ENCODE data around the gene LRRC7. TPM values are rescaled to one million over a fixed set of nuclear protein-coding genes. Genes with fewer than 3 reads are reported as not detected.

Gene LRRC7
- polyA plus RNA-seq, 1 of the 3 experiments (the other 2 are of a cell fraction): 0.02 TPM

GRCh38 chr1:70101774-70102173, 534.1 kb downstream of the LRRC7 start:
- no peaks in the 10 kb centered on the region for H3K79me2 ChIP-seq (ENCODE audit: insufficient read depth)
- CTCF ChIA-PET: no interaction called here

GRCh38 chr1:70103770-70104169, 536.0 kb downstream of the LRRC7 start:
- no peak for DNase-seq
- H3K9ac ChIP-seq: no peak overlapping the region
- H3K27me3 ChIP-seq (ENCODE audit: insufficient read depth): no peaks in the 10 kb centered on the region
- H3K9me3 ChIP-seq: no peaks in the 10 kb centered on the region
- H4K20me1 ChIP-seq (ENCODE audit: insufficient read depth): no peaks in the 10 kb centered on the region
- H3K4me1 ChIP-seq (ENCODE audit: control insufficient read depth in 1 of 2, insufficient read depth in 2 of 2, low read depth in 1 of 2, low read length in 1 of 2): no peaks in the 10 kb centered on the region
- no peaks in the 10 kb centered on the region for H3F3A ChIP-seq (replicated peaks; ENCODE audit: insufficient read depth)
- ChIA-PET CTCF (interaction anchor here (0.9 to 1.9 kb wide), 4 partner anchors 9 to 36 kb away, joined by 3 to 4 read pairs (median 3); no protein-coding TSS in a partner anchor), POLR2A (no interaction called here)
- no peak overlapping the region for H2AFZ ChIP-seq (ENCODE audit: low read depth)
- WGBS (ENCODE audit: low lambda C conversion rate): 81% methylated on average over 1 of the region's 1 CpG
- H3K27ac ChIP-seq (ENCODE audit: low read depth in 2 of 2, low read length in 1 of 2): no peak overlapping the region
- H3K36me3 ChIP-seq (replicated peaks in 1 of 2; ENCODE audit: control insufficient read depth in 1 of 2, insufficient read depth in 2 of 2, low read length in 1 of 2): no peaks in the 10 kb centered on the region
- no peaks in the 10 kb centered on the region for H3K79me2 ChIP-seq (ENCODE audit: insufficient read depth)
- H3K4me3 ChIP-seq (ENCODE audit: low read depth in 2 of 2, low read length in 1 of 2): no peak overlapping the region
- TF ChIP-seq CHD2 (IDR thresholded peaks at IDR 0.05; ENCODE audit: low read length, partially characterized antibody) (no peak), SMC3 (IDR thresholded peaks at IDR 0.05; ENCODE audit: low read depth, low read length) (no peak), RXRA (IDR thresholded peaks at IDR 0.05; ENCODE audit: borderline replicate concordance, low read depth) (no peak), CTCF (IDR thresholded peaks at IDR 0.05) (no peak)
- no peak overlapping the region for H3K4me2 ChIP-seq
- H3K9me2 ChIP-seq: no peaks in the 10 kb centered on the region

More at GRCh38 chr1:70101774-70102173, 534.1 kb downstream of the LRRC7 start:
- Histone ChIP-seq H3K4me1 (ENCODE audit: control insufficient read depth in 1 of 2, insufficient read depth in 2 of 2, low read depth in 1 of 2, low read length in 1 of 2) (no peaks in the 10 kb centered on the region), H3F3A (replicated peaks; ENCODE audit: insufficient read depth) (no peaks in the 10 kb centered on the region), H3K9ac (no peak overlapping the region), H3K27ac (ENCODE audit: low read depth in 2 of 2, low read length in 1 of 2) (no peak overlapping the region), H4K20me1 (ENCODE audit: insufficient read depth) (no peaks in the 10 kb centered on the region), H3K4me2 (no peak overlapping the region), H2AFZ (ENCODE audit: low read depth) (no peak overlapping the region), H3K4me3 (ENCODE audit: low read depth in 2 of 2, low read length in 1 of 2) (no peak overlapping the region), H3K9me3 (no peaks in the 10 kb centered on the region), H3K9me2 (no peaks in the 10 kb centered on the region), H3K27me3 (ENCODE audit: insufficient read depth) (no peaks in the 10 kb centered on the region), H3K36me3 (replicated peaks in 1 of 2; ENCODE audit: control insufficient read depth in 1 of 2, insufficient read depth in 2 of 2, low read length in 1 of 2) (no peaks in the 10 kb centered on the region)
- 79% methylated on average over 1 of the region's 1 CpG for WGBS (ENCODE audit: low lambda C conversion rate)
- DNase-seq: no peak
- TF ChIP-seq USF2 (IDR thresholded peaks at IDR 0.05; ENCODE audit: borderline replicate concordance, low read depth, low read length) (no peak), FOSL2 (IDR thresholded peaks at IDR 0.05; ENCODE audit: borderline replicate concordance, low read depth) (no peak), MAX (IDR thresholded peaks at IDR 0.05; ENCODE audit: low read depth) (no peak)
- POLR2A ChIA-PET: no interaction called here

GRCh38 chr1:70109241-70109640, 541.5 kb downstream of the LRRC7 start:
- POLR2A ChIA-PET: no interaction called here
- no peaks in the 10 kb centered on the region for H3F3A ChIP-seq (replicated peaks; ENCODE audit: insufficient read depth)
- H3K9me3 ChIP-seq: no peaks in the 10 kb centered on the region
- no peak for TF ChIP-seq SIN3A (IDR thresholded peaks at IDR 0.05; ENCODE audit: borderline replicate concordance, low read depth, low read length)
- TF ChIP-seq IRF3 (IDR thresholded peaks at IDR 0.05; ENCODE audit: low read depth, low read length): no peak
- TF ChIP-seq TAF1 (IDR thresholded peaks at IDR 0.05; ENCODE audit: borderline replicate concordance, low read depth, low read length): no peak
- TF ChIP-seq PBX3 (IDR thresholded peaks at IDR 0.05): no peak
- TF ChIP-seq CHD2 (IDR thresholded peaks at IDR 0.05; ENCODE audit: low read length, partially characterized antibody): no peak
- TF ChIP-seq GATA2 (CRISPR knock-in tag; IDR thresholded peaks at IDR 0.05): no peak
- TF ChIP-seq RAD21 (IDR thresholded peaks at IDR 0.05; ENCODE audit: low read length): no peak
- no peak for TF ChIP-seq NRF1 (IDR thresholded peaks at IDR 0.05; ENCODE audit: low read depth, low read length)
- no peak for TF ChIP-seq POLR2AphosphoS5 (IDR thresholded peaks at IDR 0.05; ENCODE audit: low read depth, low read length)
- TF ChIP-seq FOXM1 (IDR thresholded peaks at IDR 0.05; ENCODE audit: low read depth): no peak
- CTCF ChIA-PET: interaction anchor here (1.6 kb wide), 1 partner anchor 9 kb away, joined by 4 read pairs; no protein-coding TSS in a partner anchor
- H2AFZ ChIP-seq (ENCODE audit: low read depth): no peak overlapping the region
- H3K79me2 ChIP-seq (ENCODE audit: insufficient read depth): no peaks in the 10 kb centered on the region
- DNase-seq: no peak
- H3K27ac ChIP-seq (ENCODE audit: low read depth in 2 of 2, low read length in 1 of 2): no peak overlapping the region
- no peak overlapping the region for H3K4me3 ChIP-seq (ENCODE audit: low read depth in 2 of 2, low read length in 1 of 2)
- no peaks in the 10 kb centered on the region for H3K36me3 ChIP-seq (replicated peaks in 1 of 2; ENCODE audit: control insufficient read depth in 1 of 2, insufficient read depth in 2 of 2, low read length in 1 of 2)
- no peaks in the 10 kb centered on the region for H3K4me1 ChIP-seq (ENCODE audit: control insufficient read depth in 1 of 2, insufficient read depth in 2 of 2, low read depth in 1 of 2, low read length in 1 of 2)
- no peaks in the 10 kb centered on the region for H3K27me3 ChIP-seq (ENCODE audit: insufficient read depth)
- H4K20me1 ChIP-seq (ENCODE audit: insufficient read depth): no peaks in the 10 kb centered on the region
- no peaks in the 10 kb centered on the region for H3K9me2 ChIP-seq
- WGBS (ENCODE audit: low lambda C conversion rate): 87% methylated on average over 5 of the region's 5 CpGs
- no peak overlapping the region for H3K9ac ChIP-seq
- H3K4me2 ChIP-seq: no peak overlapping the region

Measured in SK-N-SH (cell line).